ENCODE measurements around the gene CGNL1. TPM values are rescaled to one million over a fixed set of nuclear protein-coding genes. Genes with fewer than 3 reads are reported as not detected.
A peak's percentile ranks its signal among the peaks of the same experiment; 100 is the strongest.

The CGNL1 gene
- total RNA-seq, 1 experiment from 2014 or later: 34.6 TPM

GRCh38 chr15:57505949-57506391 is 129.7 kb downstream of the CGNL1 start:
- Histone ChIP-seq H3K79me2 (ENCODE audit: insufficient read depth, low read length) (no peaks in the 10 kb centered on the region), H4K20me1 (ENCODE audit: control insufficient read depth, insufficient read depth, insufficient read length) (no peaks in the 10 kb centered on the region), H3K18ac (ENCODE audit: insufficient read length, low read depth, low read length) (no peak overlapping the region), H3K14ac (ENCODE audit: insufficient read depth, low read length) (no peak overlapping the region), H3K9me3 (ENCODE audit: control insufficient read depth, low read depth, low read length) (no peaks in the 10 kb centered on the region), H3K79me1 (ENCODE audit: insufficient read depth, low read depth, low read length, poor library complexity, severe bottlenecking) (no peaks in the 10 kb centered on the region), H2AK5ac (ENCODE audit: insufficient read length, low read length) (no peak overlapping the region), H2BK20ac (ENCODE audit: low read depth, low read length, poor library complexity, severe bottlenecking) (no peak overlapping the region), H3K4ac (ENCODE audit: low read depth, low read length) (no peak overlapping the region), H2AFZ (ENCODE audit: low read length) (no peak overlapping the region), H3K4me2 (ENCODE audit: insufficient read depth, insufficient read length, low read length) (no peak overlapping the region), H3K56ac (ENCODE audit: insufficient read length, low read depth, low read length) (no peak overlapping the region), H3K27me3 (ENCODE audit: insufficient read depth, low read length) (no peaks in the 10 kb centered on the region), H2BK120ac (ENCODE audit: low read depth, low read length, poor library complexity, severe bottlenecking) (no peak overlapping the region), H3K23ac (ENCODE audit: insufficient read length, low read depth, low read length) (no peak overlapping the region), H2BK15ac (ENCODE audit: low read depth, low read length) (no peak overlapping the region), H3K9ac (ENCODE audit: extremely low read depth, insufficient read length, low read length) (no peak overlapping the region), H2BK5ac (ENCODE audit: insufficient read length, low read length) (no peak overlapping the region), H4K5ac (ENCODE audit: insufficient read length, low read depth, low read length) (no peak overlapping the region), H3T11ph (ENCODE audit: low read length) (no peak overlapping the region), H3K23me2 (ENCODE audit: insufficient read length, low read depth, low read length, poor library complexity, severe bottlenecking) (no peaks in the 10 kb centered on the region), H4K91ac (ENCODE audit: insufficient read length, low read depth, low read length) (no peak overlapping the region), H3K4me1 (ENCODE audit: insufficient read depth, low read length) (peaks cover 3% of the 10 kb centered on the region; the same call in 1 of the 2 replicates), H3K27ac (ENCODE audit: insufficient read length, low read depth, low read length) (no peak overlapping the region), H4K8ac (replicated peaks; ENCODE audit: insufficient read length, low read depth, low read length) (no peak overlapping the region), H2BK12ac (ENCODE audit: insufficient read length, low read depth, low read length) (no peak overlapping the region)
- Mint-ChIP-seq H3K4me1 (peaks cover 33 to 41% of the 10 kb centered on the region in 2 experiments), H3K4me3 (no peak overlapping the region), H3K27ac (peak overlapping the region; percentile 26 to 81 (median 55); a peak in 5 of 7 replicates), H3K9me3 (no peaks in the 10 kb centered on the region), H3K27me3 (ENCODE audit: low read depth) (peaks cover 2% of the 10 kb centered on the region; the same call in 1 of the 2 replicates), H3K36me3 (ENCODE audit: insufficient read depth in 1 of 3, low read depth in 3 of 3) (peaks cover 0 to 4% (median 0%) of the 10 kb centered on the region in 3 experiments; a peak in 1 of 7 replicates)
- WGBS (ENCODE audit: extremely low coverage, insufficient read length, low lambda C conversion rate): no CpG with 5 or more reads among the region's 9 CpGs
- no peak for TF ChIP-seq CTCF (conservative IDR thresholded peaks at IDR 0.05)
- no peak for DNase-seq
